ENCODE results near the gene SPTBN1. TPM values are rescaled to one million over a fixed set of nuclear protein-coding genes. Genes with fewer than 3 reads are reported as not detected.

Gene SPTBN1
- total RNA-seq, 6 experiments from 2014 or later, result 128 to 169 (median 159) TPM

GRCh38 chr2:54587171-54588016 is 131.3 kb downstream of the SPTBN1 start:
- H3K27me3 Mint-ChIP-seq (ENCODE audit: insufficient read depth), result peaks cover 3% of the 10 kb centered on the region; the same call in 1 of the 2 replicates
- H3K27ac Mint-ChIP-seq, result peak overlapping the region; percentile 38; the same call in 1 of the 2 replicates
- TF ChIP-seq CTCF (IDR thresholded peaks at IDR 0.05), result no peak
- no peak for DNase-seq
- no peak overlapping the region for H3K4me3 Mint-ChIP-seq
- peaks cover 12% of the 10 kb centered on the region for H3K36me3 Mint-ChIP-seq (ENCODE audit: low read depth)
- H3K9me3 Mint-ChIP-seq, result no peaks in the 10 kb centered on the region
- peaks cover 54% of the 10 kb centered on the region for H3K4me1 Mint-ChIP-seq (ENCODE audit: low read depth)

GRCh38 chr2:54588244-54588899 is 132.2 kb downstream of the SPTBN1 start:
- DNase-seq, result no peak
- Mint-ChIP-seq H3K36me3 (ENCODE audit: low read depth) (peaks cover 12% of the 10 kb centered on the region), H3K9me3 (no peaks in the 10 kb centered on the region), H3K4me3 (no peak overlapping the region), H3K4me1 (ENCODE audit: low read depth) (peaks cover 54% of the 10 kb centered on the region), H3K27me3 (ENCODE audit: insufficient read depth) (peaks cover 3% of the 10 kb centered on the region; the same call in 1 of the 2 replicates), H3K27ac (no peak overlapping the region; the same call in 1 of the 2 replicates)
- TF ChIP-seq CTCF (IDR thresholded peaks at IDR 0.05), result no peak

GRCh38 chr2:54589038-54589339 is 132.9 kb downstream of the SPTBN1 start:
- H3K9me3 Mint-ChIP-seq, result no peaks in the 10 kb centered on the region
- peaks cover 12% of the 10 kb centered on the region for H3K36me3 Mint-ChIP-seq (ENCODE audit: low read depth)
- H3K4me1 Mint-ChIP-seq (ENCODE audit: low read depth), result peaks cover 54% of the 10 kb centered on the region
- TF ChIP-seq CTCF (IDR thresholded peaks at IDR 0.05), result no peak
- H3K4me3 Mint-ChIP-seq, result no peak overlapping the region; the same call in 1 of the 2 replicates
- H3K27ac Mint-ChIP-seq, result 0 out of 2 replicates have a peak overlapping the region, but pooled peaks have one; percentile 26
- no peak for DNase-seq
- peaks cover 3% of the 10 kb centered on the region; the same call in 1 of the 2 replicates for H3K27me3 Mint-ChIP-seq (ENCODE audit: insufficient read depth)

- peaks cover 3% of the 10 kb centered on the region; the same call in 1 of the 2 replicates for H3K27me3 Mint-ChIP-seq (ENCODE audit: insufficient read depth)
- no peak for DNase-seq
- peaks cover 12% of the 10 kb centered on the region for H3K36me3 Mint-ChIP-seq (ENCODE audit: low read depth)
- no peak overlapping the region; the same call in 1 of the 2 replicates for H3K4me3 Mint-ChIP-seq
- H3K27ac Mint-ChIP-seq, result 0 out of 2 replicates have a peak overlapping the region, but pooled peaks have one; percentile 26
- H3K4me1 Mint-ChIP-seq (ENCODE audit: low read depth), result peaks cover 50% of the 10 kb centered on the region
- no peak for TF ChIP-seq CTCF (IDR thresholded peaks at IDR 0.05)
- no peaks in the 10 kb centered on the region for H3K9me3 Mint-ChIP-seq
Observed at GRCh38 chr2:54589340-54590215, 133.5 kb downstream of the SPTBN1 start.
